Stimulated activated CD8-positive, alpha-beta memory T cell treated with anti-CD3 and anti-CD28 coated beads, Interleukin-12 subunit alpha, Interleukin-12 subunit beta, amount 100 ng/mL, for 24 hours (primary cell): ENCODE measurements around the gene NT5M.

Experiments
- DNase-seq: peaks from one replicate; pipeline ENCODE4 v3.0.0-alpha.2; 2020; ENCODE audit errors: extremely low read depth

The NT5M gene

DNA sequence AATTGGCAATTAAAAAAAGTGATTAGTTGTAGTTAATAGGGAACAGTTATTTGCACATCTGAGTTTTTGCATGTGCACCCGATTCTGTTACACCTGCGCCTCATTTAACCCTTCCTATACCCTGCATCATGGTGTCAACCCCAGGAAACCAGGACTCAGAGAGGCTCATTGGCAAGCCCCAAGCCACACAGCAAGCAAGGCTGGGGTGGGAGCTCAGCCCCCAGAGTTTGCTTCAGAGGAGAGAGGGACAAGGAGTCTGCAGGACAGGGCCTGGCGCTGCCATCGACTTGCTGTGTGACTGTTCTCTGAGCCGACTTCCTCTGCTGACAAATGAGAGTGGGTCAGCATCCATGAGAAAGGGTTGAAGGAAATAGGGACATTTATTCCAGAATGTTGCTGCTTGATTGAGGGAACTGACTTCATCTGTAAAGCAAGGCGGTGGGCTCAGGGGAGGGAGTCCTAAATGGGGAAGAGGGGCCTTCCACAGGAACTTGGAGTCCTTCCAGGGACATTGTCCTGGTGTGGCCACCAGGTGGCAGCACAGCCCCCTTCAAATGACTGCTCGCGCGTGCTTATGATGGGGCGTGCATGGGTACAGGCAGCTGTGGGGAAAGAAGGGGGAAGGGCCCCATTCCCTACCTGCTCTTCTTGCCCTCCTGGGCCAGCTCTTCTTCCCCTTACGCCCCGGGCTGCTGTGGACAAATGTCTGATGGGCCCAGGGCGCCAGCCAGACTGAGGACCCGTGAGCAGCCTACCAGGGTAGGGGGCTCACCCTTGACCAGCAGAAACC is 51.6 kb downstream of the NT5M start:
- peak; percentile 44 for DNase-seq

DNA sequence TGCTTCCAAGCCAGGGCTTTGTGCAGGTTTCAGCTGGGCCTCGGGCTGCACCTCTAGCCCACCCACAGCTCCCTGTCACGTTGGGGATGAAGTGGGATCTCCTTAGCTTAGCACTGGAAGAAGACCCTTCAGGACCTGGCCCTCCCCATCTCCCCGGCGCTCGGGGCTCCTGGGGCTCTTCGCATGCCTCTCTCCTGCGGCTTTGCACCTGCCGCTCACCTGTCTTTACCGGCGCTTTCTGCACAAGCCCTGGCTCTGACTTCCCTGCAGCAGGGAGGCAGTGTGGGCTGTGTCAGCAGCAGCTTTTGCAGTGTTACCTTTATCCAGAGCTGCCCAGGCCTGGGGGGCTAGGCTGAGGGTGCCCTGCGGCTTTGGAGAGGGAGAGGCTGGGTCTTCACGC is 52.3 kb downstream of the NT5M start:
- DNase-seq = no peak

DNA sequence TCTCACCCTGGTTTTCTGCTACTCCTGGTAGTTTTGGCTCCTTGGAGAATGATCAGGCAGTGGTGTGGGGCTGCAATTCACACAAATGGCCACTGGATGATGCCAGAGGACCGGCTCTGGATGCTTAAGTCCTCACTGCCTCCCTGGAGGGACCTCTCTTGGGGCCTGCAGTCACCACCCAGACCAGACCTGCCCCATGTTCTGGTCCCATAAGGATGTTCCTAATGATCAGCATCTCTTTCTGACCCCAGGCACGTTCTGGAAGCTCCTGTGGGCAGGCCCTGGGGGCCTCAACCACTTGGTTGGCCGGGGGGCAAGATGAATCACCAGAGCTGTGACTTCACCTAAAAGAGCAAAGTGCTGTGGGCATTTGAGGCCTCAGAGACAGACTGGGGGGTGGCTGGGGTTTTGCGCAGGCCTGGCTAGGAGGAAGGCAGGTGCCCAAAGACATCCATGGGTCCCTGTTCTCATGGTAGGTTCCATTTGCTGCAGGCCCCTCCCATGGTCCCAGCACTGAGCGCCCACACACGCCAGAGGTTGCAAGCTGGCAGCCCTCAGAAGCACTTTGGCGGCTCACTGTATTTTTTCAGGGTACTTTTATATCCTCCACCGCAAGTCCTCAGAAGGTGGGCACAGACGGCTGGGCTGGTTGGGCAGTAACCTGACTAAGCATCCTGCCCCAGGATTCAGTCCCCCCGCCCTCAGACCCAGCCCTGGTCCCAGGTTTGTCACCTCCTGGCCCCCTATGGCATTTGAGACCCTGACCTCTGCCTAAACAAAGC is 53.2 kb downstream of the NT5M start:
- DNase-seq = peak; percentile 26

DNA sequence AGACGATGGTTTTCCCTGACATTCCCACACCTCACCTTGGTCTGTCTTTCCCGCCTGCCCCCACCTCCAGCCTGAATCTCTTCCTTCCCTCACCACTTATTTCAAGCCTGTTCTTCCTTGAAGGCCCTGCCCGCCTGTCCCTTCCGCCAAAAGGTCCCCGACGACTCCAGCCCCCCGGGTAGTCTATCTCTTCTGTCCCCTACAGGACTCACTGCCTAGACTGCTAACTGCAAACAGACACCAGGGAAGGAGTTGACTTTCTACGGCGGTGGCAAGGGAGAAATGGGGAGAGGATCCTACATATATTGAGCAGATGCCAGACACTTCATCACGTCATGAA is 53.7 kb downstream of the NT5M start:
- no peak for DNase-seq

DNA sequence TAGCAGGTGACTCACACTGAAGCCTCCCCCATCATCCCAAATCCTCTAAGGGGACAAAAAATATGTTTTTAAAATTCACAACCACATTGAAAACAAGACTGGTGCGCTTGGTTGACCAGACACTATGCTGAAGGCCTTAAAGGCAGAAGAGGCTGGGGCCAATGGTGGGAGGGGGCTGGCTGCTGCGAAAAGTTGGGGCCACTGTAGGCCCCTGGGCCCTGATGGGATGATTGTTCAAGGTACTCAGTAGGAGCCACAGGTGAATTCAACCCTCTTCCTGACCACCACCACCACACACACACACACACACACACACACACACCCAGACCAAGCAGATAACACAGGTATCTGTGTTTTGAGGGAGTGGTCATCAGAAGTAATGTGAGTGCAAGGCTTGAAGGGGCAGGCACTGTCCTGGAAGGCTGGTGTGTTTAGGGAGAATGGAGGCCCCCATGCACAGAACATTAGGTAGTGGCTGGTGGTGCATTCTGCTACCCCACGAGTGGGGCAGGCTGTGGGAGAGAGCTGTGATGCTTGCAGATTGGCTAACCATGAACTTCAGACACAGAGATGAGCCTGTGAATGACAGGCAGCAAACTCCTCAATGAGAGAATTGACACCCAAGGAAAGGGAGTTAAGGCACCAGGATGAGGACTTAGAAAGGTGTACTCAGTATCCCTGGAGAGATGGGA is 55.0 kb downstream of the NT5M start:
- no peak for DNase-seq

DNA sequence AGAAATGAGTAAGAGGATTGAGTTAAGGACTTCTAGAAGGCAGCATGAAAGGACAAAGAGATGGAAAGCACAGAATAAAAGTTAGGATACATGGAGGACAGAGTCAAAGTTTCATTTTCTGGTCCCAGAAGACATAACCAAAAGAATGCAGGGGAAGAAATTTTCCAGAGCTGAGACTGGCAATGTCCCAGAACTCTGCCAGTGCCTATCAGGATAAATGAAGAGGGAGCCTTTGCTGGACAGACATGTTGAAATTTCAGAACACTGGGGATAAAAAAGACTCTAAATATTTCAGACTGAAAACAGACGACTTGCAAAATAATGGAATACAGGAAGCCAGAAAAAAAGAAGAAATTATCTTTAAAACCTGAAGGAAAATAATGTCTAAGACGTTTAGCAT is 55.7 kb downstream of the NT5M start:
- no peak for DNase-seq

DNA sequence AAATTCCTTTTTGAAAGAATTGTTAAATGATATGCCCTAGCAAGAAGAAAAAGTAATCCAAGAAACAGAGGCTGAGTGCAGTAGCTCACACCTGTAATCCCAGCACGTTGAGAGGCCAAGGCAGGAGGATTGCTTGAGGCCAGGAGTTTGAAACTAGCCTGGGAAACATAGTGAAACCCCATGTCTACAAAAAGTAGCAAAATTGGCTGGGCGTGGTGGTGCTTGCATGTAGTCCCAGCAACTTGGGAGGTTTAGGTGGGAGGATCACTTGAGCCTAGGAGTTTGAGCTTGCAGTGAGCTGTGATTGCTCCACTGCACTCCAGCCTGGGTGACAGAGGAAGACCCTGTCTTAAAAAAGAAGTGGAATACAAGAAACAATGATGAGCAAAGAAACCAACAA is 56.1 kb downstream of the NT5M start:
- no peak for DNase-seq

DNA sequence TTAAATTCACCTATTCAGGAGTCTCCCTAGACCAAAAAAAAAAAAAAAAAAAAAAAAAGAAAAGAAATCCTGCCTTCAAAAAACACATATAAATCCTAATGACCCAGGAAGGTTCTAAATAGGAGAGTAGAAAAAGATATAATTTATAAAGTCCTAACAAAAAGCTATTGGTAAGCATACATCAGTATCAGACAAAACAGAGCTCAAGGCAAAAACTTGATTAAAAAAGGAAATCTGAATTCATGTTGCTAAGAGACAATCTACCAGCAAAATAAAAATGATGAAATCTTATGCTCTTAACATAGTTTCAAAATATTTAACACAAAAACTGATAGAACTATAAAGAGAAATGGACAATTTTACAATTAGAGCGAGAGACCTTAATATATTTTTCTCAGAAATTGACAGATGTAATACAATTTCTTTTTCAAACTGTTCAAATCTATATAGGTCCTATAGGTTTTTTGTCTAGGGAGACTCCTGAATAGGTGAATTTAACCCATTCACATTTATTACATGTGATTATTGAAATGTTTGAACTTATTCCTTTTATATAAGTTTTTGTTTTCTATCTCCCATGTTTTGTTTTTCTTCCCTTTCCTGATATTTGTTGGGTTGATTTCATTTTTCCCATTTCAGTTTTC is 57.0 kb downstream of the NT5M start:
- DNase-seq = no peak

DNA sequence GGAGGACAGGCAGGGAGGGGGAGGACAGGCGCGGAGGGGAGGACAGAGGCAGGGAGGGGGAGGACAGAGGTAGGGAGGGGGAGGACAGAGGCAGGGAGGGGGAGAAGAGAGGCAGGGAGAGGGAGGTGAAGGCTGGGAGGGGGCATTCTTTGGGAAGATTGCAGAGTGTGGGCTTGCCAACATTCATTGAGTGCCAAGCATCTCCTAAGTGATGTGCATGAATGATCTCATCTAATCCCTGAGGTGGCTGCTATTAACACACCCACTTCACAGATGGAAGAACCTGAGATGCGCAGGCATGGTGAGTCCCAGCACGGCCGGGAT is 58.3 kb downstream of the NT5M start:
- DNase-seq = no peak

DNA sequence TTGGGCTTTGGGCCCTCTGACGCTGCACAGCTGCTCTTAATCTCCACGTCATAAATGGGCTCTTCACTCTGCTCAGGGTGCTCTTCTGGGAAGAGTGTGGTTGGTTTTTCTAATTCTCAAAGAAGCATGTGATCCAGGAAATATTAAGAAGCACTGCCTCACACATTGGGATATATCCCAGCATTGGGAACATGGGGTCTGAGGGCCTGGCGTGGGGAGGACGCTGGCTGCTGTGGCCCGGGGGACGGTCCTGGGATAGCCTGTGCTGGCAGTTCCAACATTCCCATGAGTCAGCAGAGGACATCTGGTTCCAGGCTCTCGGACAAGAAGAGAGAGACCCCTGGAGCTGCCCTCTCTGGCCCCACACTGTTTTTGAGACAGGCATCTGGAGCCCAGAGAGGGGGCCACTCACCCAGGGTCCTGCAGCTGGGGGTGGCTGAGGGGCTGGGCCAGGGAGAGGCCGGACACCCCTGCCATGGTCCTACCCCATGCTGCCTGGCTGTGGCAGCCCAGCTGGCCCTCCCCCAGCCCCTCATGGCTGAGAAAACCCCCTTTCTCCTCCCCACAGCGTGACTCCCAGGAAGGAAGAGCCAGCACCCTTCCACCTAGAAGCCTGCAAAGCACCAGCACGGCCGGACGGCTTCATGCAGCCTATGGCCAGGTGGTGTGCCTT is 58.8 kb downstream of the NT5M start:
- no peak for DNase-seq

DNA sequence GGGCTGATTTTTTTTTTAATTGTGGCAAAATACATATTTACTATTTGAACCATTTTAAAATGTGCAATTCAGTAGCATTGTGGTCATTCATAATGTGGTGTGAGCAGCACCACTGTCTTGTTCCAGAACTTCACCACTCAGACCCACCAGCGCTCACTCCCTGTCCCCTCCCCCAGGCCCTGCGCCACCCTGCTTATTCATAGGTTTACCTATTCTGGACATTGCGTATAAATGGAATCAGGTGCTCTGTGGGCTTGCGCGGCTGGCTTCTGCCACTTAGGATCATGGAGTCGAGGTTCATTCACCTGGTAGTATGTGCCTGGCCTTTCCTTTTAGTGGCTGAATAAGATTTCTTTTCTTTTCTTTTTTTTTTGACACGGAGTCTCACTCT is 59.4 kb downstream of the NT5M start:
- no peak for DNase-seq

DNA sequence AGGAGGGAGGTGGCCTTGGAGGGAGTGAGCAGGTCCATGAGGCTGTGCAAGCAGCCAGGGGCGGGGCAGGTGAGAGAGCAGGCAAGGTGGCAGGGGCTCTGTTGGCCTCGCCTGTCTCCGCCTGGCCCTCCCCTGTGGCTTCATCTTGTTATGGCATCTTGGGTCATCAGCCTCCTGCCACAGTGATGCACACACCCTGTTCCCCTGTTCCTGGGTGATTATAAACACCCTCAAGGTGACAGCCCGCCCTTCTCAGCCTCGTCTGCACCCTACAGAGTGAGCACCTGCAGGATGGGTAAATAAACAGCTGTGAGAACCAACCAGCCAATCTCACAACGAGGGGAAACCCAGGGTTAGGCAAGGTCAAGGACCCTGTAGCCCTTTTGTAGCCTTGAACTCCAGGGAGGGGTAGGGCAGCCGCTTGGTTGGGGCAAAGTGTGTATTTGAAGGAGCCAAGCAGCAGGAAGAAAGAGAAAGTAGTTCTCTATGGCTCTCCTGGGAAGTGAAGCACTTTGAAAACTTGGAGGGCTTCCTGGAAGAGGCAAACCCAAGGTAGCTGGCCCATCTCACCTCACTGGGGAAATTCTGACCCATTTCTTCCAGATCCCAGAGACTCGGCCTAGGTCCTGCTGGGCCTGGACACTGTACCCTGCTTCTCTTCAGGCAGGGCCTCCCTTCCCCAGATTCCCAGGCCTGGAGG is 60.6 kb downstream of the NT5M start:
- no peak for DNase-seq

DNA sequence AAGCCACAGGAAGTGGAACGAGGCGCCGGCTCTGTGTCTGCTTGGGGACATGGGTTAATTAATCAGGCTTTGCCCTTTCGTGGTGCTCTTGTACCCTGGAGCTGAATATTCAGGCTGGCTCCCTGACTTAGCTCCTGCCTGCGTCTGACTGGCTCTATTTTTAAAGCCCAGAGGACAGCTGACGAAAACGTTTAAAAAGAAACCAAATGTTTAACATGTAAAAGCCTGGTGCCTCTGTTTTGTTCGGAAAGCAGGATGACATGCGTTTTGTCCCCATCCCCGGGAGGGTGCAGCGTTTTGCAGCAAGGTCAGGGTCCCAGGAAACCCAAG is 61.1 kb downstream of the NT5M start:
- no peak for DNase-seq

DNA sequence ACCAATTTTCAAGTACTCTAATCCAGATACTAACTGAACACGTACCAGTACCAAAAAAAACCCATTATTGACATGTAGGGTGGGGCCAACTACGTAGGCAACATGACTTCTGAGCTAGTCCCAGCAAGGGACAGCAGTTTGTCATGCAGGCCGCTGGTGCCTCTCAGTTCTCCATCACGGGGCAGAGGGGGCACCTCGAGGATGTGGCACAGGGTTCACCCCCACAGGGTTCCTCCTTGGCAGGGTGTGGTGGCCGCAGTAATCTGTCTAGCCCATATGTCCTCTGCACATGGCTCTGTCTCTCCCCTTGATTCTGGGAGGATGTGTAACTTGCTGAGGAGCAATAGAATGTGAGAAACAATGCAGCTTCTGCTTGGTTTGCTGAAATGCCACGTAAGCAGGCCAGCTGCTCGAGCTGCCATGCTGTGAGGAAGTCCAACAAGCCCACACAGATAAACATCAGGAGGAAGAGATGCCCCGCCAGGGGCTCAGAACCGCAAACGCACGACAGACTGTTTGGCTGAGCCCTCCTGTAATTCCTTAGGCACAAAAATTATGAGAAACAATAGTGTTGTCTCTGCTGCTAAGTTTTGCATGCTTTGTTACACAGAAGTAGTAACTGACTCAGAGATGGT is 62.4 kb downstream of the NT5M start:
- no peak for DNase-seq

DNA sequence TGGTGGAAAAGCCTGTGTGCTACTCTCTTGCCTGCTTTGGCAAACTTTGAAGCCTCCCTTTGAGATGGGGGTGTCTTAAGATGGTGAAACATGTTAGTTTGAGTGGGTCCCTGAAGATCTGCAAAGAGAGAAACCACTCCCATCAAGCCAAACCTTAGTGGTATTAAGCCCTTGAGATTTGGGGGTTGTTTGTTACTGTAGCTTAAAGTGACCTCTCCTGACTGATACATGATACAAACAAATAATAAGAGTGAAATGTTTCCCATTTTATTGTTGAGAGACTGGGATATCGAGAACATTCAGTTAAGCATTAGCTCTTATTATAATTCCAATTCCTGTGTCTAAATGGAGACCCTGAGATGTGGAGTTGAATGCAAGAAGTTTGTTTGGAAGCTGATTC is 63.1 kb downstream of the NT5M start:
- DNase-seq = no peak

DNA sequence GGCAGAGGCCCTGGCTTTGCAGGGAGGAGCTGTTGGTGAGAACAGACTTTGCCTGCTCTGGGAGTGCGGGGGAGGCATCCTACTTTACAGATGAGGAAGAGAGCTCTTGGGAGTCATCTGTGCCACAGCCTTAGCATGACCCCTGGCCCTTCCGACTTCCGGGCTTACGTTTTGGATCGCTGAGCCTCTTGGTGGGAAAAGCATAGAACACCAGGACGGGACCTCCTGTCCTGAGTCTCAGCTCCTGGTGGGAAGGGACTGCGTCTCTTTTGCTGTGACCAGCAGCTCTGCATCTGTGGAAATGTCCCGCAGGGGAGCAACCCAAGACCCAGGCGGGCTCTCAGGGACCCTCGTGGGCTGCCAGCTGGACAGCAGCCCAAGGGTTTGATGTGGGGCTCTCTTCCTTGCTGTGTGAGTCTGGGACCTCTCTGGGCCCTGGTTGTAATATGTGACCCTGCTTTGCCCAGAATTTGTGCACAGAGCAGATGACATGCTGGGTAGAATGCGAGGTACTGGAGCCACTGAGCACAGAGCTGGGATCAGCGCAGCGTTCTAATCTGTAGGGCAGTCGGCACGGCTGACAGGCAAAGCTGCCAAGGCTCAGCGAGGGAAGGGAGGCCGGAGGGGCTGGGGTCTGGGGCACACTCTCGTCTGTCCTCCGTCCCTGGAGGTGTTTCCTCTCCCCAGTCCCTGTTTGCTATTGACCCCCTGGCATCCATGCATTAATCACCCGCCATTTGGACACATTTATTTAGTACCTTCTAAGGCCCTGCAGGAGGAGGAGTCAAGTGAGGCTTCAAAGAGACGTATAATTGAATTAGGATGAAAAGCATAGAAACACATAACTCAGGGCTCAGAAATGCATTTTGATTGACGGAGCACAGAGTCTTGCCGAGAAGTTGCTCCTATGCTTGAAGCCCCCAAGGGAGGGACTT is 64.0 kb downstream of the NT5M start:
- DNase-seq = no peak

DNA sequence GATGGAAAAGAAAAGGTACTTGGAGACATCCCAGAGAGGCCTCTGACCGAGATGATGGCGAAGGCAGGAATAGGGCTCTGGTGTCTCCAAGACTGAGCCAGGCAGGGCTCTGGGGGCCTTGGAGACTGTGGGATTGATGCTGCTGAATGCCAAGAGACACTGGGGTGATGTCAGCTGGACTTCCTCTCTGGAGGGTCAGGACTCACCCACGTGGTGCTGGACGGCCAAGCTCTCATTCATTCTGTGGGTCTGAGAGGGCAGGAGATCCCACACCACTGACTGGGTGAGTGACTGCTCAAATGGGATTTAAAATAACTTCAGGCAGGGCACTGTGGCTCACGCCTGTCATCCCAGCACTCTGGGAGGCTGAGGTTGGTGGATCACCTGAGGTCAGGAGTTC is 64.8 kb downstream of the NT5M start:
- DNase-seq = no peak

DNA sequence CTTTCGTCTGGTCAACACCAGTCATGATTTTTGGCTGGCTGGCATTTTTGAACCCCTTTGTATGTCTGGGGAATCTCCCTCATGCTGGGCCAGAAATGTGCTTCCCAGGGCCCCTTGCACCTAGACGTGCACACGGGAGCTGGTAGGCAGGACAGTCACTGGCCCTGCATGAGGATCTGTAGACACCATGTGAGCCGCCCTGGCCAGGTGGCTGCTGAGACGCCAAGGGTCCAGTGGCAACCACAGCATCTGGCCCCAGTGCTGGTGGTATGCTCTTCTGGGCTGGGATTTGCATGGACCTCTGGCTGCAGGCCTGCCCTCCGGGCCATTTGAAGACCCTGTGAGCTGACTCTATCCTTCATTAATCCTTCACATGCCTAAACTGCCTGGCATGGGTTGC is 67.5 kb downstream of the NT5M start:
- no peak for DNase-seq

DNA sequence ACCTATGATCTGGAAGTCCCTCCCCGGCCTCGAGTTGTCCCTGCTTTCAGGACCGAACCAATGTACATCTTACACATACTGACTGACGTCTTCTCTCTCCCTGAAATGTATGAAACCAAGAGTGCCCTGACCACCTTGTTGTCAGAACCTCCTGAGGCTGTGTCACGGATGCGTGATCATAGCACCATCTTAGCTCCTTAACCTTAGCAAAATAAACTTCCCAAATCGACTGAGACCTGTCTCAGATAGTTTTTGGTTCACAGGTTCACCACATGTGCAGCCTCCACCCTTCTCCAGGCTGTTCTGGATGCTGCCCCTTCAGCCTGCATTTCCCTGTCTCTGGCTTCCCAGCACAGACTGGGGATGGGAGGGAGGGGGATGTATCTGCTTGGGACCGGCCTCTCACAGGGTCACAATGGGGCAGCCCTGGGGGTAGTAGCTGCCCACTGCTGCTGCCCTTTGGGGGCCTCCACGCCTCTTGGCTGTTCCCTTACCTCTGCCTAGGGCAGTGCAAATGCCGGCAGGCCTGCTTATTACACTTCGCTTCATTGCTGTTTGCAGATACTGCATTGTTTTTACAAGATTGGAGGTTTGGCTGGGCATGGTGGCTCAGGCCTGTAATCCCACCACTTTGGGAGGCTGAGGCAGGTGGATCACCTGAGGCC is 69.8 kb downstream of the NT5M start:
- no peak for DNase-seq
